Urinary bladder (tissue), 4 donors: ENCODE data around the gene TAX1BP1. TPM values are rescaled to one million over a fixed set of nuclear protein-coding genes. Genes with fewer than 3 reads are reported as not detected.
A peak's percentile ranks its signal among the peaks of the same experiment; 100 is the strongest.
"Not testable (repeated sequence)": the region's sequence is repeated elsewhere in the genome, so short reads cannot be mapped to it uniquely, and the experiment has no call there.

Experiments
- DNase-seq: peaks from one replicate; pipeline ENCODE4 v3.0.0-alpha.2; 2015; ENCODE audit errors: extremely low spot score
- H3K27ac ChIP-seq: one replicate; pipeline ENCODE4 v1.5.1; 2013; ENCODE audit warnings: low read depth, mild to moderate bottlenecking, moderate library complexity
- H3K36me3 ChIP-seq: one replicate; pipeline ENCODE4 v1.6.1; 2013; ENCODE audit warnings: mild to moderate bottlenecking, moderate library complexity; ENCODE audit not compliant: insufficient read depth
- H3K4me1 ChIP-seq: one replicate; pipeline ENCODE4 v1.6.1; 2013; ENCODE audit warnings: mild to moderate bottlenecking, moderate library complexity; ENCODE audit not compliant: insufficient read depth
- H3K4me3 ChIP-seq: one replicate; pipeline ENCODE4 v1.5.1; 2013; ENCODE audit warnings: low read depth, low read length
- WGBS: extraction: QIAGEN DNeasy Blood & Tissue Kit; methylation state at CpG from one replicate; pipeline ENCODE4 v1.1.7; 2013; 5-methylcytosine and 5-hydroxymethylcytosine counted together
- polyA plus RNA-seq: library from polyadenylated mRNA; stranded (reverse); fragments of 200-250 nt; gene quantifications from one replicate; pipeline ENCODE4 v1.2.3, GENCODE V29; 2013
- total RNA-seq: library from RNA; depleted of rRNA; stranded (reverse); fragments of >200 nt; gene quantifications from one replicate; pipeline ENCODE4 v1.2.3, GENCODE V29; 2014
- donor health status: healthy with polysubstance abuse.
- donor health status: healthy.

The TAX1BP1 gene
- total and polyA plus RNA-seq, 2 donors = 99.7 to 115 TPM

GRCh38 chr7:27714831-27715444 is 25.0 kb upstream of the TAX1BP1 start:
- 63% methylated on average over 4 of the region's 4 CpGs for WGBS
- H3K4me1 ChIP-seq = no peaks in the 10 kb centered on the region
- peak; percentile 46 for DNase-seq

GRCh38 chr7:27723085-27723484 is 16.9 kb upstream of the TAX1BP1 start:
- no peak for DNase-seq
- no peak overlapping the region for H3K4me3 ChIP-seq
- no peaks in the 10 kb centered on the region for H3K4me1 ChIP-seq
- no peak overlapping the region for H3K27ac ChIP-seq
- H3K36me3 ChIP-seq = no peaks in the 10 kb centered on the region
- whole genome bisulfite sequencing = 46% methylated on average over 1 of the region's 1 CpG

More at GRCh38 chr7:27714831-27715444, 25.0 kb upstream of the TAX1BP1 start:
- H3K36me3 ChIP-seq = no peaks in the 10 kb centered on the region
- H3K27ac ChIP-seq = no peak overlapping the region
- H3K4me3 ChIP-seq = no peak overlapping the region

GRCh38 chr7:27727058-27727457 is 12.9 kb upstream of the TAX1BP1 start:
- no peaks in the 10 kb centered on the region for H3K36me3 ChIP-seq
- no peak overlapping the region for H3K27ac ChIP-seq
- H3K4me1 ChIP-seq = no peaks in the 10 kb centered on the region
- WGBS = 76% methylated on average over 6 of the region's 6 CpGs
- DNase-seq = no peak
- no peak overlapping the region for H3K4me3 ChIP-seq

- WGBS = 49% methylated on average over 6 of the region's 6 CpGs
- DNase-seq = no peak
- no peaks in the 10 kb centered on the region for H3K36me3 ChIP-seq
- no peak overlapping the region for H3K27ac ChIP-seq
- no peaks in the 10 kb centered on the region for H3K4me1 ChIP-seq
- H3K4me3 ChIP-seq = no peak overlapping the region
Measured at GRCh38 chr7:27730112-27730511, 9.8 kb upstream of the TAX1BP1 start.

GRCh38 chr7:27734583-27734982 is 5.4 kb upstream of the TAX1BP1 start:
- Histone ChIP-seq H3K4me3 (no peak overlapping the region), H3K27ac (no peak overlapping the region), H3K36me3 (no peaks in the 10 kb centered on the region), H3K4me1 (no peaks in the 10 kb centered on the region)
- WGBS = 88% methylated on average over 2 of the region's 2 CpGs
- DNase-seq = no peak

- no peaks in the 10 kb centered on the region for H3K36me3 ChIP-seq
- no peak overlapping the region for H3K27ac ChIP-seq
- no peaks in the 10 kb centered on the region for H3K4me1 ChIP-seq
- H3K4me3 ChIP-seq = no peak overlapping the region
- no peak for DNase-seq
- 85% methylated on average over 1 of the region's 1 CpG for WGBS
Measured at GRCh38 chr7:27735165-27735564, 4.8 kb upstream of the TAX1BP1 start.

GRCh38 chr7:27735831-27736230 is 4.1 kb upstream of the TAX1BP1 start:
- H3K27ac ChIP-seq = no peak overlapping the region
- no peak for DNase-seq
- H3K4me1 ChIP-seq = no peaks in the 10 kb centered on the region
- H3K4me3 ChIP-seq = no peak overlapping the region
- no peaks in the 10 kb centered on the region for H3K36me3 ChIP-seq
- 95% methylated on average over 2 of the region's 2 CpGs for whole genome bisulfite sequencing

- 96% methylated on average over 2 of the region's 2 CpGs for WGBS
- Histone ChIP-seq H3K4me1 (no peaks in the 10 kb centered on the region), H3K27ac (no peak overlapping the region), H3K36me3 (no peaks in the 10 kb centered on the region), H3K4me3 (no peak overlapping the region)
- DNase-seq = no peak
Measured at GRCh38 chr7:27737178-27737577, 2.8 kb upstream of the TAX1BP1 start.

- DNase-seq = no peak
- H3K4me3 ChIP-seq = no peak overlapping the region
- 82% methylated on average over 2 of the region's 2 CpGs for WGBS
- no peaks in the 10 kb centered on the region for H3K4me1 ChIP-seq
- H3K27ac ChIP-seq = no peak overlapping the region
- H3K36me3 ChIP-seq = no peaks in the 10 kb centered on the region
Measured at GRCh38 chr7:27737616-27738015, 2.3 kb upstream of the TAX1BP1 start.

- DNase-seq = peak; percentile 14
- peak overlapping the region; percentile 28 for H3K27ac ChIP-seq
- H3K4me3 ChIP-seq = peak overlapping the region; percentile 80
- H3K4me1 ChIP-seq = no peaks in the 10 kb centered on the region
- WGBS = 5% methylated on average over 17 of the region's 17 CpGs
- no peaks in the 10 kb centered on the region for H3K36me3 ChIP-seq
Measured at GRCh38 chr7:27739301-27739908, 557 bp upstream of the TAX1BP1 start.

GRCh38 chr7:27740449-27741086 is 606 bp downstream of the TAX1BP1 start:
- H3K36me3 ChIP-seq = no peaks in the 10 kb centered on the region
- peak; percentile 79 for DNase-seq
- no peaks in the 10 kb centered on the region for H3K4me1 ChIP-seq
- WGBS = under 1% methylated on average over 49 of the region's 49 CpGs
- H3K4me3 ChIP-seq = peak overlapping the region; percentile 80
- H3K27ac ChIP-seq = peak overlapping the region; percentile 98

GRCh38 chr7:27742091-27742710 is 2.2 kb downstream of the TAX1BP1 start:
- not testable (repeated sequence) for H3K27ac ChIP-seq, H3K36me3 ChIP-seq, H3K4me1 ChIP-seq, H3K4me3 ChIP-seq, DNase-seq
- WGBS = 57% methylated on average over 11 of the region's 11 CpGs

GRCh38 chr7:27745064-27745583 is 5.2 kb downstream of the TAX1BP1 start:
- no peaks in the 10 kb centered on the region for H3K36me3 ChIP-seq
- WGBS = 11% methylated on average over 2 of the region's 2 CpGs
- DNase-seq = no peak
- no peaks in the 10 kb centered on the region for H3K4me1 ChIP-seq
- no peak overlapping the region for H3K4me3 ChIP-seq
- H3K27ac ChIP-seq = no peak overlapping the region

GRCh38 chr7:27746486-27746885 is 6.5 kb downstream of the TAX1BP1 start:
- Histone ChIP-seq H3K4me1 (no peaks in the 10 kb centered on the region), H3K36me3 (no peaks in the 10 kb centered on the region), H3K27ac (no peak overlapping the region), H3K4me3 (no peak overlapping the region)
- DNase-seq = no peak
